Activated CD8-positive, alpha-beta memory T cell treated with anti-CD3 and anti-CD28 coated beads for 4 hours (primary cell): Measurements from ENCODE around the gene MCM3AP.

ENCODE experiments used
- DNase-seq, 2 donors: peaks; one replicate each; pipeline ENCODE4 v3.0.0-alpha.2; 2020; ENCODE audit warnings: low read depth in 2 of 2

The MCM3AP gene

GRCh38 chr21:46218906-46219590, 66.4 kb downstream of the MCM3AP start:
- DNase-seq = no peak

- DNase-seq = no peak
Measured at GRCh38 chr21:46217511-46218196, 67.8 kb downstream of the MCM3AP start.

GRCh38 chr21:46216132-46216747, 69.2 kb downstream of the MCM3AP start:
- no peak for DNase-seq

- no peak for DNase-seq
Measured at GRCh38 chr21:46215436-46216131, 69.8 kb downstream of the MCM3AP start.

GRCh38 chr21:46214478-46215340, 70.7 kb downstream of the MCM3AP start:
- no peak for DNase-seq

- DNase-seq = no peak
Measured at GRCh38 chr21:46213620-46214286, 71.7 kb downstream of the MCM3AP start.

GRCh38 chr21:46212721-46213484, 72.5 kb downstream of the MCM3AP start:
- no peak for DNase-seq

- DNase-seq = no peak
Measured at GRCh38 chr21:46211786-46212720, 73.4 kb downstream of the MCM3AP start.

GRCh38 chr21:46211376-46211775, 74.0 kb downstream of the MCM3AP start:
- no peak for DNase-seq

- DNase-seq = no peak
Measured at GRCh38 chr21:46210378-46211136, 74.9 kb downstream of the MCM3AP start.

- no peak for DNase-seq
Measured at GRCh38 chr21:46208761-46209721, 76.4 kb downstream of the MCM3AP start.

GRCh38 chr21:46207920-46208591, 77.4 kb downstream of the MCM3AP start:
- no peak for DNase-seq

- no peak for DNase-seq
Measured at GRCh38 chr21:46207006-46207919, 78.1 kb downstream of the MCM3AP start.

GRCh38 chr21:46206163-46207005, 79.0 kb downstream of the MCM3AP start:
- DNase-seq = no peak

- DNase-seq = no peak
Measured at GRCh38 chr21:46205766-46206162, 79.6 kb downstream of the MCM3AP start.
